Stimulated activated CD8-positive, alpha-beta memory T cell treated with anti-CD3 and anti-CD28 coated beads, Interleukin-12 subunit alpha, Interleukin-12 subunit beta, amount 100 ng/mL, for 4 hours (primary cell): Measurements from ENCODE around the gene CTNNA2.
"Not testable (repeated sequence)": the region's sequence is repeated elsewhere in the genome, so short reads cannot be mapped to it uniquely, and the experiment has no call there.

Source experiments
- DNase-seq: peaks from one replicate; pipeline ENCODE4 v3.0.0-alpha.2; 2020; ENCODE audit warnings: low read depth

The CTNNA2 gene

DNA sequence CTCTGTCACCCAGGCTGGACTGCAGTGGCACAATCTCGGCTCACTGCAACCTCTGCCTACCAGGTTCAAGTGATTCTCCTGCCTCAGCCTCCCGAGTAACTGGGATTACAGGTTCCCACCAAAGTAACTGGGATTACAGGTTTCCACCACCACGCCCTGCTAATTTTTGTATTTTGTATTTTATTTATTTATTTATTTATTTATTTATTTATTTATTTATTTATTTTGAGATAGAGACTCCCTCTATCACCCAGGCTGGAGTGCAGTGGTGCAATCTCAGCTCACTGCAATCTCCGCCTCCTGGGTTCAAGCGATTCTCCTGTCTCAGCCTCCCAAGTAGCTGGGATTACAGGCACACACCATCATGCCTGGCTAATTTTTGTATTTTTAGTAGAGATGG, 633.9 kb downstream of the CTNNA2 start:
- not testable (repeated sequence) for DNase-seq

- DNase-seq: no peak
These were observed 634.8 kb downstream of the CTNNA2 start for GRCh38 chr2:80147690-80148089.

DNA sequence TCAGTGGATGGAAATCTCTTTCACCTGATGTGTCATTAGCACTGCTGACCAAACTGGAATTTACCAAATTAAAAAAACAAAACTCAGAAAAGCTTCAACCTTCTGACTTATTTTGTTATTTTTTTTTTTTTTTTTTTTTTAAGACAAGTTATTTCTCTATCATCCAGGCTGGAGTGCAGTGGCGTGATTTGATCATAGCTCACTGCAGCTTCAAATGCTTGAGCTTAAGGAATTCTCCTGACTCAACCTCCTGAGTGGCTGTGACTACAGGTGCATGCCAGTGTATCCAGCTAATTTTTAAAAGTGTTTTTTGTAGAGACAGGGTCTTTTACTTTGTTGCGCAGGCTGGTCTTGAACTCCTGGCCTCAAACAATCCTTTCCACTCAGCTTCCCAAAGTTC, 636.1 kb downstream of the CTNNA2 start:
- no peak for DNase-seq

DNA sequence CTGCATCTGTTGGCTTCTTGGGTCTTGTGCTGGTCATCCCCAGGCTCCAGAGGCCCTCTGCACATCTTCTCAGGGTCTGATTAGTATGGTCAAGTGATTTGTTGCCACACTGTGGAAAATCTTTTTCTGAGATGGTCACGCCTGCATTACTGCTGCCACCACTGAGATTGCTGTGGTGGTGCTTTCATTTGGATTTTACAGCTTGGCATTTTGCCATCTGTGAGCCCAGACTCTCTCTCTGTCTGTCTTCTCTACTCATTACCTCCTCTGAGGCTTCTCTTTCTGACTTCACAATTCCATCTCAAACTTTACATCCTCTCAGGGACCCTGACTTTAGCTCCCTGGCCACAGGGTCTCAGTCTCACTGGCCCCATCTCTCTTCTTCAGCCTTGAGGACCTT, 637.1 kb downstream of the CTNNA2 start:
- DNase-seq: no peak

DNA sequence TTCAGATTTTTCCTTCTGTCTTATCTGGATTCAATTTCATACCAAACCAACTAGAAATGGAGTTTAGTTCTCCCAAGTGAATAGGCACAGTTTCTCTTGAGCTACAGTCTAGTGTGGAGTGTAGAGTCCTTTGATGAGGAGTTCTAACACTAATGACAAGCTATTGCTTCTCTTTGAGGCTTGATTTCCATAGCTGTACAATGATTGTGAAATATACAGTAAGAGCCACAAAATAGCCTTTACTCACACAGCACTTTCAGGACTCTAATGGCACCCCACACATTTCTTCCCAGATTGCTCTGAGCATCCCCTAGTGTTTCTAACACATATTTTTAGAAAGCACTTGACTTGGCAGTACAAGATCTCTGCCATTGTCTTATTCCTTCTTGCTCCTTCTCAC, 638.4 kb downstream of the CTNNA2 start:
- DNase-seq: no peak

DNA sequence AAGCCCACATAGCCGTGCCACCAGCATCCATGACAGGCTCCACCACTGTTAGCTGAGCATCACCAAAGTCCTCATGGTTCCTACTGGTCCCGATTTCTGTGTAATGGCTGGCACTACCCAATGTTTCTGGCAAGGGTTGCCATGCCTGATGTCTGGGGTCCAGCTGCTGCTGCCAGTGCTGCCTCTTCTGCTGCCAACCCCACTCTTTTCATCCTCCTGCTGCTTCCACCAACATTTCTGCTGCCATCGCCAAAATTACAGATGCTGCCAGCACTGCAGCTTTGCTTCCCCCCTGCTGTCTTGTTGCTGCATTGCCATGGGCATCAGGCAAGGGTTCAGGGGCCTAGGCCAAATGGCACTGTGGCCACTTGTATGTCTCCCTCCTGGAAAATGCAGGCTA, 638.8 kb downstream of the CTNNA2 start:
- DNase-seq: no peak

DNA sequence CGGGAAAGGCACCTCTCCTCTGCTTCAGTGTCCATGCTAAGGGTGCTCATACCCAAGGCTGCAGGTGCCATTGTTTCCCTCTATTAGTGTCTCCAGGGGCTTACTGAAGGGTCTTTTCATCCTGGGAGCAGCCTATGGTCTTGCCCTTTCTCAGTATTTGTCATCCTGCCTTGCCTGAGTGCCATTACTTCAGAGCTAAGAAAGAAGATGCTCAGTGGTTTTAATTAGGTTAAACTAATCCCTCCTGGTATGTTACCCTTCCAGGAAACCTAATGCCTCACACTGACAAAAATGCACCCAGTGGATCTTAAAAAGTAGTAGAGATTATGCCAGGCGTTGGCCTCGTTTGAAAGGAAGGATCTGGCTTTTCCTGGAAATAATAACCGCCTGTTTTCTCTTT, 640.3 kb downstream of the CTNNA2 start:
- no peak for DNase-seq

DNA sequence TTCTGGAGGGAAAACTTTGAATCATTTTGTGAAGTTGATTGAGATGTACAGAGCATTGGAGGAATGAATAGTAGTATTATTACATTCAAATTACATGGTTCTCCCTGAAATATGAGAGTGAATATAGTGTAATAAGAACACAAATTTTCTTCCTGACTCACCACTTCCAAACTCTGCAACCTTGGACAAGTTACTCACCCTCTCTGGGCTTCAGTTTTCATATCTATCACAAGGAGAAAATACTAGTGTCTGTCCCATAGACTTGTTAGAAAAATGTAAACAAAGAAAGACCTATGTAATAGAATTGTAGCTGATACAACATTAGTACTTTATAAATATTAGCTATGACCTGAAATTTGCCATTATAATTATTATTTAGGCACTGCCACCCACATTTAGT, 640.9 kb downstream of the CTNNA2 start:
- DNase-seq: no peak

DNA sequence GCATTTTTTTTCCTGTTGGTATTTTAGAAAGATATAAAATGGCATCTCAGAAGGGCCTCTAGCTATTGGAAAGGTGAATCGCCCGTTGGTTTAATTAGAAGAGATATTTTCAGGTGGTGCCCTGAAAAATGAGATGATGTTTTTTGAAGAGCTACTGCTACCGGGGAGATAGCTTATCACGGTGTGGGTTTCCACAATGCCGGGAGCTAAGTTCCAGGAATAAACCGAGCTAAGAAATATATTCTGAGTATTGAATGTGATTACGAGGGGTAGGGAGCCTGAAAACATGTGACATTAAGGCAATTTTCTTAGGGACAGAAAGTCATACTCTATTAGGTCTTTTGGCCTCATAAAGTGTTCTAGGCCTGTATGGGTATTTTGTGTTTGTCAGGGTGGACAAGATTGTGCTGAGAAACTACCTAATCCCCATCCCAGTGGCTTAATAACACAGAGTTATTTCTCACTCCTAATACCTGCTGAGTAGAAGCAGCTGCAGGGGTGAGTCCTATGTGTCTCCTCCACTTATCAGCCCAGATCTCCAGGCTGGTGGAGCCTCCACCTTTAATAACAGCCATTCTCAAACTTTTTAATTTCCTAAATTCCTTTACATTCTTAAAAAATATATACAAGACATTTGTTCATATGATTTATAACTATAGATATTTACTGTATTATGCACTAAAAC, 641.5 kb downstream of the CTNNA2 start:
- DNase-seq: no peak

DNA sequence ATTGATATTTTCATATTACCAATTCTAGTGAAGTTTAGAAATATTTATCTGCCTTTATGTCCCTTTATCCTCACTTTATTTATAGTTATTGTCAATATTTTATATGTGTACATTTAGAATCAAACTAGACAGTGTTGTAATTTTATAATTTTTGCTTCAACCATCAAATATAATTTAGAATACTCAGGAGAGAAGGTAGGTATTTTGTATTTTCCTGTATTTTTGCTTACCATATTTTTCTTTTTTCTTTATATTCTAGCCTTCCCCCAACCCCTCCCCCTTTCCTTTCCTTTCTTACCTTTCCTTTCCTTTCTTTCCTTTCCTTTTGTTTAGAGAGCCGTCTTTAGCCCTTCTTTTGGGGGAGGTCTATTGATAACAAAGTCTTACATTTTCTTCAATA, 651.5 kb downstream of the CTNNA2 start:
- no peak for DNase-seq

- DNase-seq: no peak
These were observed 653.8 kb downstream of the CTNNA2 start for GRCh38 chr2:80166483-80167171.

DNA sequence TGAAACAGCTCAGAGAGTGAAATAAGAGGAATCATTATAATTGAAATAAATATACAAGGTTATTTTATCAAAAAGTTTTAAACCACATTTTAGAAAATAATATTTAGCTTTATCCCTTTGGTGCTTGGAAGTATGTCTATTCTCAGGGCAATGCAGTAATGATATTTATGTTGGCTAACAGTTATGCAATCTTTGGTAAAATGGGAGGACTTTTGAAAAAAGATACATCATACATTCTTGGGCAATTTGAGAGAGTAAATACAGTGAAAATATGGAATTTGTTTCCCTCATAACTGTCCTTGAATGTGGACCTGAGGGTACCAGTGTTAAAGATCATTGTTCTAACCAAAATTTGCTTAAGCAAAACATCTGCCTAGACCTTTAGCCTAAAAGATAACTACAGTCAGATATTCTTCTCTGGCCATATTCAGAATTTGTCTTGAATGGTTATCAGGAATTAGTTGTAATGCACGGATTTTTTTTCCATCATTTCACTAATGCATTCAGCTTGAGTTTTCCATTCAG, 654.5 kb downstream of the CTNNA2 start:
- no peak for DNase-seq

GRCh38 chr2:80168037-80168436, 655.2 kb downstream of the CTNNA2 start:
- DNase-seq: no peak

GRCh38 chr2:80168801-80169200, 656.0 kb downstream of the CTNNA2 start:
- DNase-seq: no peak

DNA sequence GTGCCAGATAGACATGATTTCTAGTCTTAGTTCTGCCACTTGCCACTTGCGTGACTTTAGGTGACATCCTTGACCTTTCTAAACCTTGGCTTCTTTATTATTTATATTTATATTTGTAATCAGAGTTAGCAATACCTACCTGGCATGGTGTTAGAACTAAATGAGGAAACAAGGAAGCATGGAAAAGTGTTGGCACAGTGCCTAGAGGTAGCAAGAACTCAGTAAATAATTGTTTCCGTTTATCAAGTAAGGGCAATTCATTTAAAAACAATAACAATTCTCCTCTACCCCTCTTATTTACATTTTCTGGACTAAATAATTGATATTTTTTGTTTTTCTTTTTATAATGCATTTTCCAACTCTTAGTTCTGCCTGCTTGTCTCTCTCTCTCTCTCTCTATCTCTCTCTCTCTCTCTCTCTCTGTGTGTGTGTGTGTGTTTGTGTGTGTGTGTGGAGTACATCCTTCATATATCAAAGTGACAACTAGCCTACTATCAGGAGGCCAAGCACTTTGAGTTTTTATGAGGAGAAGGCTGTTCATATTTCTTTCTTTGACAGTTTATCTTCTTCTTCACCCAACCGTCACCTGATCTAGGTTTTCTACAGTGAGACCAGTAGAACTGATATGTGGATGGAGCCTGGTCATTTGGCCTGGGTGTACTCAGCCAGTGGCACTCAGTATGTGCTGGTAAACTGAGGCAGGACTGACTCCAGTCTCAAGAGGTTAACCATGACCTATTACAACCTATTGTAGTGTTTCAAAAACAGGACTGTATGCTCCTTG, 657.2 kb downstream of the CTNNA2 start:
- no peak for DNase-seq

DNA sequence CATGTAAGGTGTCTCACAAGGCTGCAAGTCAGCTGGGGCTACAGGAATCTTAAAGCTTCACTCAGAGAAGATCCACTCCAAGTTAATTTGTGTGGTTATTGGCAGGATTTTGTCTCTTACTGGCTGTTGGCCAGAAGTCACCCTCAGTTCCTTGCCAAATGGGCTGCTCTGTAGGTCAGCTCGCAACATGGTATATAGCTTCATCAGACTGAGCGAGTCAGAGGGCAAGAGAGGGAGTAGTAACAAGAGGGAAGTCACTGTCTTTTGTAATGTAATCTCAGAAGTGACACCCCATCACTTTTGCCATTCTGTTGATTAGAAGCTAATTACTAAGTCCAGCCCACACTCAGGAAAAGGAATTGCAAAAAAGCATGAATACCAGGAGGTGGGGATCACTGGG, 672.2 kb downstream of the CTNNA2 start:
- no peak for DNase-seq

DNA sequence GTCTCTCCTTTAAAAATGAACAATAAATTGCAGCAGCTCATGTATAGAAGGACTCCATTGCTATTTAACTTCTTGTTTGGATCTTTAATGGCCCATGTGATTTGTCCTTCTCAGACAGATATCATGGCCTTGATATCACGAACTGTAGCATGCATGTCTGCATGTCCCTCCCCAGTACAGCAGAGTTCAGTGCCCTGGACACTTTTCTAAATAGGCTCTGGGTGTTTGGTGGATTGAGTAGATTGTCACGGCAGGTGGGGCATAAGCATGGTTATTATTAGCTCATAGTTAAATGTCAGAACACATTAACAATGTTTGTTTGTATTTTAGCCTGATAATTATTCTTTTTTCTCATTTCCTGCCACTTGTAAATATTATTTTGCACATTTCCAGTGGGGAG, 673.4 kb downstream of the CTNNA2 start:
- DNase-seq: no peak

GRCh38 chr2:80187156-80187555, 674.3 kb downstream of the CTNNA2 start:
- DNase-seq: no peak

GRCh38 chr2:80190166-80190565, 677.3 kb downstream of the CTNNA2 start:
- no peak for DNase-seq

DNA sequence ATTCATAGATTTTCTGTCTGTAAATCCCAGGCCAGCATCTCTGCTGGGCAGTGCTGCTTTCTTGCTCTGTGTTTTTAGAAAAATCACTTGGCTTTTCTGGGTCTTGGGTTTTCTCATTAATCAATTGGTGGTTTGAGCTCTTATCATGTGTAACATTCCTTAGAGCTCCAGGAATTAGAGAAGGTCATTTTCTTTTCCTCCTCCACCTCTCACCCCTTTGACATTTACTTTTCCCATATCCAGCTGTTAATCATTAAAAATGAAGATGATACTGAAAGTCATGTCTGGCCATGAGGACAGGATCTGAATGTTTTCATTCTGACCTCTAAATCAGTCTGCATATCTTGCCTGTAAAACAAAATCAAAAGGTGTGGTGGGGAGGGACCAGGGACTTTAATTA, 680.7 kb downstream of the CTNNA2 start:
- DNase-seq: no peak

DNA sequence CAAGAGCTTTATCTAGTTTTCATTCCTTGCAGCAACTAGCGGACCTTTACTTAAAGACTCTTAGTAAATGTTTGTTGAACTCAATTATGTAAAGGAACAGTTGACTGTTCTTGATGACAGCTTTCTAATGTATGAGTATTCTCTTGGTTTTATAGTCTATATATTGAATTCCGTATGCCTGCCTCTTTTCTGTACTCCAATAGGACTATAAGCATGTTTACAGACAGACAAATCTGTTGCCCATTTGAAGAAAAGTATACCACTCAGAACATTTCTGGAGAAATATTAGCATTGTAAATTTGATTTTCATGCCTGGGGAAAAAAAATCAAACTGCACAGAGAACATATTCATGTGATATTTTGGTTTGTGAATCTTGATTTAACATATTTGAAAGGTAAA, 682.2 kb downstream of the CTNNA2 start:
- DNase-seq: no peak

DNA sequence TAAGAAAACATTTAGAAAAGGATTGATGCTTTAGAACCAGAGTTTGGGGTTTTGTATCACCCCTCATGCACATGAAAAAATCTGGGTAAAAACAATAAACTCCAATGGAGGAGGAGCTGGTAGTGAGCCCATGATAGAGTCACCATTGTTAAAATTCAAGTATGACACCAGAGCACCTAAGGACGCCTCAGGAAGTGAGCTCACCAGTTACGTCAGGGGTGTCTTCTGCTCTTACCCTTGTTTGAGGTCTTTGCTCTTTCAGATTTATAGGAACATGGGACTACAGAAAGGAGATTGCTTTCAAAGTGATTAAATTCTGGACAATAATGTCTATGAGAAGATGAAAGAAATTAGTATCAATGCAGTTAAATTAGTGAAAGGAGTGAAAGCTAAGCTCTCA, 685.2 kb downstream of the CTNNA2 start:
- no peak for DNase-seq

GRCh38 chr2:80199504-80199903, 686.7 kb downstream of the CTNNA2 start:
- no peak for DNase-seq
